PC-3 (cell line): ENCODE data around the gene GYG1. TPM values are rescaled to one million over a fixed set of nuclear protein-coding genes. Genes with fewer than 3 reads are reported as not detected.

Experiments used
- ATAC-seq: fragments of 200-7000 bp; cut with Tn5 transposase; 2 replicates; pipeline ENCODE4 v1.9.1; 2020; ENCODE audit warnings: mild to moderate bottlenecking, moderate library complexity
- Bru-seq: library from RNA; stranded (reverse); fragments of 400-500 nt; gene quantifications from one replicate; lab custom pipeline; 2021; lab: Mats Ljungman, UMichigan
- BruChase-seq, 2 experiments: library from RNA; stranded (reverse); fragments of 400-500 nt; gene quantifications; one replicate each; lab custom pipeline; 2021; lab: Mats Ljungman, UMichigan
- BruUV-seq: library from RNA; stranded (reverse); fragments of 400-500 nt; replicated peaks from 2 replicates; lab custom pipeline; 2021; lab: Mats Ljungman, UMichigan
- CTCF ChIA-PET: fragments of 300-600 bp; sonication (Branson Sonifier 250); formaldehyde crosslinking; loops from one replicate; lab custom pipeline; 2022; ENCODE audit warnings: antibody characterized with exemption; lab: Charles Lee
- POLR2A ChIA-PET: fragments of 300-600 bp; sonication (Branson Sonifier 250); formaldehyde crosslinking; loops from one replicate; lab custom pipeline; 2022; ENCODE audit warnings: antibody characterized with exemption; ENCODE audit not compliant: unreplicated experiment; lab: Charles Lee
- DNase-seq: peaks from one replicate; pipeline ENCODE4 v3.0.0-alpha.2; 2015
- H2AFZ ChIP-seq: fragments of 300-600 bp; sonication (generic); 2 replicates; pipeline ENCODE4 v1.6.0; 2016; ENCODE audit warnings: antibody characterized with exemption, low read length
- H3F3A ChIP-seq: fragments of 300-600 bp; sonication (generic); one replicate; pipeline ENCODE4 v1.6.0; 2017; ENCODE audit warnings: antibody characterized with exemption, low read length, control low read depth, mild to moderate bottlenecking; ENCODE audit not compliant: unreplicated experiment
- H3K27ac ChIP-seq: fragments of 300-600 bp; sonication (generic); 2 replicates; pipeline ENCODE4 v1.5.1; 2016; ENCODE audit warnings: mild to moderate bottlenecking, low read length
- H3K27me3 ChIP-seq: fragments of 300-600 bp; sonication (generic); 2 replicates; pipeline ENCODE4 v1.6.1; 2016; ENCODE audit warnings: low read length, mixed read lengths
- H3K36me3 ChIP-seq: fragments of 300-600 bp; sonication (generic); 2 replicates; pipeline ENCODE4 v1.6.1; 2016; ENCODE audit warnings: low read depth, mixed run types, low read length, mixed read lengths
- H3K4me1 ChIP-seq: fragments of 300-600 bp; sonication (generic); 2 replicates; pipeline ENCODE4 v1.5.1; 2016; ENCODE audit warnings: low read length; ENCODE audit not compliant: insufficient read depth
- H3K4me2 ChIP-seq: fragments of 300-600 bp; sonication (generic); 2 replicates; pipeline ENCODE4 v1.6.0; 2016; ENCODE audit warnings: low read length
- H3K4me3 ChIP-seq: fragments of 300-600 bp; sonication (generic); 2 replicates; pipeline ENCODE4 v1.5.1; 2016; ENCODE audit warnings: mild to moderate bottlenecking, low read length, mixed read lengths
- H3K79me2 ChIP-seq: fragments of 300-600 bp; sonication (generic); 2 replicates; pipeline ENCODE4 v1.6.1; 2017; ENCODE audit warnings: low read length, mixed read lengths
- H3K9ac ChIP-seq: fragments of 300-600 bp; sonication (generic); 2 replicates; pipeline ENCODE4 v1.6.0; 2016; ENCODE audit warnings: mild to moderate bottlenecking, low read length
- H3K9me2 ChIP-seq: fragments of 300-600 bp; sonication (generic); replicated peaks from 2 replicates; pipeline ENCODE4 v1.6.1; 2016; ENCODE audit warnings: mixed run types, low read length, mixed read lengths
- H3K9me3 ChIP-seq: fragments of 300-600 bp; sonication (generic); 2 replicates; pipeline ENCODE4 v1.6.1; 2016; ENCODE audit warnings: low read length, mixed read lengths
- H4K20me1 ChIP-seq: fragments of 300-600 bp; sonication (generic); 2 replicates; pipeline ENCODE4 v1.6.1; 2016; ENCODE audit warnings: low read length, mixed read lengths
- EZH2 ChIP-seq: fragments of 300-600 bp; sonication (generic); IDR thresholded peaks from one replicate; pipeline ENCODE4 v1.6.1; 2017; ENCODE audit warnings: antibody characterized with exemption, mild to moderate bottlenecking, low read length; ENCODE audit not compliant: unreplicated experiment
- EZH2phosphoT487 ChIP-seq: fragments of 300-600 bp; sonication (generic); IDR thresholded peaks from 2 replicates; pipeline ENCODE4 v1.6.1; 2018; ENCODE audit warnings: mild to moderate bottlenecking, antibody characterized with exemption, low read length, borderline replicate concordance
- intact Hi-C: fragments of 100-400 bp; cut with micrococcal nuclease; formaldehyde crosslinking; loops from 2 replicates; pipeline ENCODE4 v1.9.0; 2023
- long read RNA-seq: library from polyadenylated mRNA; unstranded; transcript quantifications from one replicate; pipeline ENCODE4 v2.0.0, GENCODE V29; 2021; ENCODE audit not compliant: unreplicated experiment
- total RNA-seq: library from RNA; depleted of rRNA; stranded (reverse); fragments of >200 nt; gene quantifications from 2 replicates; pipeline ENCODE4 v1.2.3, GENCODE V29; 2014; rRNA removed
- TF ChIP-seq, protein P1 (sequence below): fragments of 300-600 bp; sonication (generic); conservative IDR thresholded peaks from 2 replicates; pipeline ENCODE4 v1.5.1; 2017; ENCODE audit warnings: antibody characterized with exemption, low read depth, mild to moderate bottlenecking, low read length

The GYG1 gene
- 9.9 and 12.0 TPM in 2 replicates for total RNA-seq
- Bru-seq, nascent RNA: percentile 66 among the genes with signal in this experiment
- BruChase-seq, experiment 1, labeled RNA remaining after a 6-hour chase: percentile 54 among the genes with signal in this experiment
- BruChase-seq, experiment 2, labeled RNA remaining after a 2-hour chase: percentile 48 among the genes with signal in this experiment
- long read RNA-seq, transcript GYG1-201 (7 exons, 1,890 nt): major isoform, 37 of 49 reads
- long read RNA-seq, partial matches to known transcripts: 8 of 49 reads
- long read RNA-seq, other reads (novel, unspliced or antisense): 2 of 49 reads

DNA sequence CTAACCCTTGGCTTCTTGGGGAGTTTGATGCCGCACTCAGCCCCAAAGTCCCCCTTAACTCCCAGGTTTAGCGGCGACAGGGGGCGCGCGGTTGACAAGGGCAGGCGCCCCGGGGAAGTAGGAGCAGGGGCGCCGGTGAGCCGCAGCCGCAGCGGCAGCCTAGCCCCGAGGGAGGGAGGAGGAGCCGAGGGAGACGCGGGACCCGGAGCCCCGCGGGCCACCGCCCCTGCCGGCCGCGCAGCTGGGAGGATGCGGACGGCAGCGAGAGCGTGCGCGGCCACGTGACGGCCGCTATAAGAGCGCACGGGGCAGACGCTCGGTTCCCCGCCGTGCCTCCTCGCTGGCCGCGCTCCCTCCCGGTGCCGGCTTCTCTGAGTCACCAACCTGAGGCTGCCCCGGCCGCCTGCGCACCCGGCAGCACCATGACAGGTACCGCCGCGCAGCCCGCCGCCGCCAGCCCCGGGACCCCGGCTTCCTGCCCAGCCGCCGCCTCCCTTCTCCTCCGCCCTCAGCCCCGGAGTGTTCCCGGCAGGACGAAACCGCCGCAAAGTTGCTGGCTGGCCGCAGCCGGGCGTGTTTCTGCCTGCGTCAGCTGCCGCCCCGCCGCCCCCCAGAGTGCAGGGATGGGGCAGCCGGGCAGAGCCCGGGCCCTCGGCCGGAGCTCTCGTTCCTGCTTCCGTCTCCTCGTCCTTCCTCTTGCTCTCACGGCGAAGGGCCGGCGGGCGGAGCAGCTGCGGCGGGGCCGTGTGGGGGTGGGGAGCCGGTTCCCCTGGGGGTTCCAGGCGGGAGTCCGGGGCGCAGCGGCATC lies at the start of gene GYG1:
Gene GYG1 (plus strand): TSS at position 322 of the 808 bp plus-strand sequence. CDS start 101 bp downstream, at position 423.
- Histone ChIP-seq H3K9ac (peak within 1 kb of the TSS; percentile 80), H3F3A (no peaks in the 10 kb centered on the region), H3K27me3 (no peaks in the 10 kb centered on the region), H2AFZ (peak within 1 kb of the TSS; percentile 84), H3K36me3 (no peaks in the 10 kb centered on the region; the same call in 1 of the 2 replicates), H3K9me3 (no peaks in the 10 kb centered on the region), H4K20me1 (no peaks in the 10 kb centered on the region), H3K27ac (peak within 1 kb of the TSS; percentile 31; the same call in 1 of the 2 replicates), H3K79me2 (peaks cover 20% of the 10 kb centered on the region), H3K4me3 (peak within 1 kb of the TSS; percentile 92), H3K9me2 (no peaks in the 10 kb centered on the region), H3K4me2 (peak within 1 kb of the TSS; percentile 91), H3K4me1 (peaks cover 14% of the 10 kb centered on the region)
- ATAC-seq (peak; percentile 87), DNase-seq (peak; percentile 82)
- no TSS peak for BruUV-seq
- TF ChIP-seq, protein P1, sequence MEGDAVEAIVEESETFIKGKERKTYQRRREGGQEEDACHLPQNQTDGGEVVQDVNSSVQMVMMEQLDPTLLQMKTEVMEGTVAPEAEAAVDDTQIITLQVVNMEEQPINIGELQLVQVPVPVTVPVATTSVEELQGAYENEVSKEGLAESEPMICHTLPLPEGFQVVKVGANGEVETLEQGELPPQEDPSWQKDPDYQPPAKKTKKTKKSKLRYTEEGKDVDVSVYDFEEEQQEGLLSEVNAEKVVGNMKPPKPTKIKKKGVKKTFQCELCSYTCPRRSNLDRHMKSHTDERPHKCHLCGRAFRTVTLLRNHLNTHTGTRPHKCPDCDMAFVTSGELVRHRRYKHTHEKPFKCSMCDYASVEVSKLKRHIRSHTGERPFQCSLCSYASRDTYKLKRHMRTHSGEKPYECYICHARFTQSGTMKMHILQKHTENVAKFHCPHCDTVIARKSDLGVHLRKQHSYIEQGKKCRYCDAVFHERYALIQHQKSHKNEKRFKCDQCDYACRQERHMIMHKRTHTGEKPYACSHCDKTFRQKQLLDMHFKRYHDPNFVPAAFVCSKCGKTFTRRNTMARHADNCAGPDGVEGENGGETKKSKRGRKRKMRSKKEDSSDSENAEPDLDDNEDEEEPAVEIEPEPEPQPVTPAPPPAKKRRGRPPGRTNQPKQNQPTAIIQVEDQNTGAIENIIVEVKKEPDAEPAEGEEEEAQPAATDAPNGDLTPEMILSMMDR: peak; percentile 60
- TF ChIP-seq EZH2: no peak
- TF ChIP-seq EZH2phosphoT487: peak; percentile 69; the same call in 1 of the 2 replicates
- ChIA-PET CTCF (interaction anchor here (0.8 kb wide), 1 partner anchor 44 kb away, joined by 4 read pairs; no protein-coding TSS in a partner anchor), POLR2A (no interaction called here)
- intact Hi-C loops: loop anchor here (1.0 to 5.0 kb wide), 2 partner anchors 91 to 282 kb away; no protein-coding TSS in a partner anchor

GRCh38 chr3:148943506-148944205 lies 47.7 kb upstream of the GYG1 start:
- Histone ChIP-seq H3K9ac (no peak overlapping the region), H3K79me2 (no peaks in the 10 kb centered on the region), H3F3A (no peaks in the 10 kb centered on the region), H3K4me1 (peaks cover 11% of the 10 kb centered on the region; the same call in 1 of the 2 replicates), H4K20me1 (no peaks in the 10 kb centered on the region), H2AFZ (no peak overlapping the region), H3K4me2 (no peak overlapping the region), H3K27me3 (peaks cover 28% of the 10 kb centered on the region), H3K4me3 (no peak overlapping the region), H3K36me3 (no peaks in the 10 kb centered on the region), H3K27ac (no peak overlapping the region), H3K9me2 (no peaks in the 10 kb centered on the region), H3K9me3 (no peaks in the 10 kb centered on the region)
- TF ChIP-seq, protein P1: peak; percentile 91
- TF ChIP-seq EZH2phosphoT487: no peak
- DNase-seq: peak; percentile 93
- CTCF ChIA-PET: interaction anchor here (0.9 kb wide), 1 partner anchor 82 kb away, joined by 4 read pairs; no protein-coding TSS in a partner anchor
- intact Hi-C loops: loop anchor here (1.0 to 10.0 kb wide), 4 partner anchors 19 to 563 kb away; no protein-coding TSS in a partner anchor
- POLR2A ChIA-PET: no interaction called here
- no TSS peak for BruUV-seq
- ATAC-seq: peak; percentile 83
